GM12878 (cell line): ENCODE data around the gene SELENOH. TPM values are rescaled to one million over a fixed set of nuclear protein-coding genes. Genes with fewer than 3 reads are reported as not detected.

Experiments used
- ATAC-seq: fragments of 200-7000 bp; cut with Tn5 transposase; 3 replicates; pipeline ENCODE4 v1.9.1; 2020; ENCODE audit warnings: mild to moderate bottlenecking, moderate library complexity
- BruUV-seq: library from RNA; stranded (reverse); fragments of 400-500 nt; replicated peaks from 2 replicates; lab custom pipeline; 2021; lab: Mats Ljungman, UMichigan
- CTCF ChIA-PET: fragments of 300-600 bp; sonication (Branson Sonifier 250); formaldehyde crosslinking; extraction: SDS; loops from one replicate; lab custom pipeline; 2021; ENCODE audit warnings: inconsistent platforms; lab: Yijun Ruan, JAX
- POLR2A ChIA-PET: fragments of 350-600 bp; formaldehyde crosslinking; extraction: SDS; loops from one replicate; lab custom pipeline; 2021; ENCODE audit warnings: inconsistent platforms; lab: Charles Lee
- RAD21 ChIA-PET: fragments of 300-600 bp; sonication (Branson Sonifier 250); formaldehyde crosslinking; loops from one replicate; lab custom pipeline; 2023; ENCODE audit warnings: antibody characterized with exemption; ENCODE audit not compliant: unreplicated experiment; lab: Charles Lee
- SMC1A ChIA-PET: fragments of 300-600 bp; sonication (Branson Sonifier 250); formaldehyde crosslinking; loops from one replicate; lab custom pipeline; 2023; ENCODE audit not compliant: unreplicated experiment, uncharacterized antibody; lab: Charles Lee
- DNase-seq: peaks from one replicate; pipeline ENCODE4 v3.0.0-alpha.2; 2011; ENCODE audit warnings: low read depth, low spot score
- FAIRE-seq: peaks from 3 replicates; lab custom pipeline; 2011; peaks lifted over from hg19 to GRCh38; lab: Jason Lieb, UNC
- H2AFZ ChIP-seq: 2 replicates; pipeline ENCODE4 v1.6.0; 2011; ENCODE audit warnings: low read depth, low read length, control low read depth; ENCODE audit not compliant: control insufficient read depth
- H3K27ac ChIP-seq: 2 replicates; pipeline ENCODE4 v1.5.1; 2011; ENCODE audit warnings: control low read depth; ENCODE audit not compliant: control insufficient read depth, insufficient read depth
- H3K27me3 ChIP-seq, 2 experiments: replicated peaks in 1 of 2; 2 replicates each; pipeline versions ENCODE4 v1.6.0 to v1.6.1; 2011; ENCODE audit warnings: low read length in 1 of 2; ENCODE audit not compliant: control insufficient read depth in 2 of 2, insufficient read depth in 2 of 2
- H3K36me3 ChIP-seq, 2 experiments: 2 replicates each; pipeline ENCODE4 v1.5.1; 2011; ENCODE audit warnings: low read length in 1 of 2; ENCODE audit not compliant: control insufficient read depth in 2 of 2, insufficient read depth in 2 of 2
- H3K4me1 ChIP-seq: 2 replicates; pipeline ENCODE4 v1.6.1; 2011; ENCODE audit warnings: mild to moderate bottlenecking, low read length, moderate library complexity, mixed read lengths; ENCODE audit not compliant: control insufficient read depth, insufficient read depth
- H3K4me2 ChIP-seq: 2 replicates; pipeline ENCODE4 v1.6.0; 2011; ENCODE audit warnings: control low read depth; ENCODE audit not compliant: control insufficient read depth, insufficient read depth
- H3K4me3 ChIP-seq: fragments of 200-600 bp; sonication (generic); 2 replicates; pipeline ENCODE4 v1.5.1; 2016
- H3K79me2 ChIP-seq: 2 replicates; pipeline ENCODE4 v1.6.0; 2011; ENCODE audit warnings: low read length; ENCODE audit not compliant: control insufficient read depth, insufficient read depth
- H3K9ac ChIP-seq: 2 replicates; pipeline ENCODE4 v1.8.0; 2011; ENCODE audit warnings: low read length, control low read depth, mixed read lengths; ENCODE audit not compliant: control insufficient read depth, insufficient read depth
- H3K9me3 ChIP-seq: replicated peaks from 3 replicates; pipeline ENCODE4 v1.5.1; 2011; ENCODE audit warnings: mild to moderate bottlenecking, low read length; ENCODE audit not compliant: control insufficient read depth, insufficient read depth
- H4K20me1 ChIP-seq: 2 replicates; pipeline ENCODE4 v1.6.0; 2011; ENCODE audit not compliant: control insufficient read depth, insufficient read depth
- CEBPB ChIP-seq, 2 experiments: fragments of 150-350 bp in 1 of 2; IDR thresholded peaks; 2 replicates each; pipeline ENCODE4 v1.6.1; 2012 to 2014; ENCODE audit warnings: low read depth in 2 of 2, low read length in 2 of 2, borderline replicate concordance in 1 of 2, inconsistent platforms in 1 of 2
- IKZF1 ChIP-seq: fragments of 450-650 bp; conservative IDR thresholded peaks from 2 replicates; pipeline ENCODE4 v1.6.1; 2017; ENCODE audit warnings: antibody characterized with exemption, mild to moderate bottlenecking
- STAT3 ChIP-seq: IDR thresholded peaks from 2 replicates; pipeline ENCODE4 v1.6.1; 2011; ENCODE audit warnings: low read depth, low read length, improper control_type of control experiment
- WGBS: methylation state at CpG from one replicate; pipeline ENCODE4 v1.1.6; 2016; ENCODE audit warnings: low lambda C conversion rate; ENCODE audit not compliant: insufficient replicate concordance, insufficient coverage; ENCODE audit errors: missing lambda C conversion rate; 5-methylcytosine and 5-hydroxymethylcytosine counted together
- in situ Hi-C: fragments of 300-500 bp; cut with MboI; formaldehyde crosslinking; loops from 9 replicates; pipeline ENCODE4 v1.14.3; 2018; ENCODE audit warnings: mixed read lengths
- intact Hi-C: fragments of 100-400 bp; cut with micrococcal nuclease; formaldehyde crosslinking; loops from one replicate; pipeline ENCODE4 v1.14.2; 2022; ENCODE audit not compliant: unreplicated experiment
- polyA plus RNA-seq, 11 experiments: library from polyadenylated mRNA; depleted of rRNA in 4 of 11; unstranded in 6 of 11; stranded (reverse) in 5 of 11; fragments of >200 nt; fragmentation: Nextera tagmentation in 4 of 11; fragmentation: Illumina TruSeq in 1 of 11; extraction: Ambion mirVana in 4 of 11; extraction: Trizol in 1 of 11; gene quantifications; 1 replicate in 1 of 11; 2 replicates in 10 of 11; pipeline versions ENCODE4 v1.2.1 to v1.2.3, GENCODE V29; 2011 to 2016; ENCODE audit warnings: inconsistent platforms in 2 of 11, missing spikeins in 2 of 11, low read depth in 1 of 11
- total RNA-seq, 4 experiments: library from RNA; depleted of rRNA in 3 of 4; stranded (reverse); fragments of >200 nt in 3 of 4; fragmentation: Illumina TruSeq in 1 of 4; extraction: Trizol in 1 of 4; gene quantifications; 2 replicates each; pipeline versions ENCODE4 v1.2.1 to v1.2.3, GENCODE V29; 2013 to 2021
- TF ChIP-seq, protein P1 (sequence below): fragments of 450-650 bp; conservative IDR thresholded peaks from 2 replicates; pipeline ENCODE4 v1.6.1; 2017; ENCODE audit warnings: mild to moderate bottlenecking, moderate library complexity

Gene SELENOH
- total and polyA plus RNA-seq, 10 of the 15 experiments (the other 5 are each of a cell fraction or from before 2014, with no cell fraction given): 20.3 to 458 (median 200) TPM

DNA sequence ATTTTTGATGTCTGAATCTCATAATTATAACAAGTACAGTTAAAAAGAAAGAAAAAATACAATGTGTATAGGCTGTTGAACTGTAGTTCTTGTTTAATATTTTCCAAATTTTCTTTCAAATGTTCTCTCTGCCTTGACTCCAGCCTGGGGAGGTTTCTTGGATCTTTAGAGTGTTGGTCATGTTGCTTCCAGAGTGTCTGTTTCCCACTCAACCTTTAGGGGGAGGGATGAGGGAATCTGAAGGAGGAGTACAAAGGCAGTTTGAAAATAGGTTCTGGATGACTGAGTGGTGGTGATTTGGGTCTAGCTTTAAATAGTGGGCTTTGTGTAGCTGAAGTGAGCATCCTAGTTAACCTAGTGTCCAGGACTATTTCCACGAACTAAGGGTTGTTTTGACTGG, 22.3 kb downstream of the SELENOH start:
- WGBS: 82% methylated on average over 1 of the region's 1 CpG
- FAIRE-seq (no peak), DNase-seq (no peak), ATAC-seq (peak; percentile 30)
- intact Hi-C loops (loop anchor here (2.0 kb wide), 1 partner anchor 29 kb away; no protein-coding TSS in a partner anchor), in situ Hi-C loops (no loop called here)
- H3K4me2 ChIP-seq: peak overlapping the region; percentile 86
- peak overlapping the region; percentile 70 for H3K4me3 ChIP-seq
- no TSS peak for BruUV-seq
- H3K9me3 ChIP-seq: no peaks in the 10 kb centered on the region
- CTCF ChIA-PET: interaction anchor here (0.7 to 10.1 kb wide), 12 partner anchors 10 to 123 kb away, joined by 3 to 169 read pairs (median 6); partner anchors contain the start of genes BTBD18, MED19, SELENOH and TMX2
- POLR2A ChIA-PET: interaction anchor here (1.0 to 9.4 kb wide), 10 partner anchors 13 to 37 kb away, joined by 3 to 110 read pairs (median 8); partner anchors contain the start of gene SELENOH
- SMC1A ChIA-PET: interaction anchor here (1.1 to 11.4 kb wide), 9 partner anchors 12 to 745 kb away, joined by 3 to 197 read pairs (median 9); partner anchors contain the start of genes BTBD18 and SELENOH
- peak overlapping the region; percentile 92; the same call in 1 of the 2 replicates for H3K27ac ChIP-seq
- H3K27me3 ChIP-seq: no peaks in the 10 kb centered on the region
- peaks cover 65% of the 10 kb centered on the region for H3K79me2 ChIP-seq
- no peak overlapping the region for H2AFZ ChIP-seq
- H3K36me3 ChIP-seq: peaks cover 0 to 3% of the 10 kb centered on the region in 2 experiments; a peak in 1 of 4 replicates
- H3K4me1 ChIP-seq: no peaks in the 10 kb centered on the region
- TF ChIP-seq STAT3 (no peak), IKZF1 (0 out of 2 replicates have a peak, but pooled peaks have one; percentile 7)
- H4K20me1 ChIP-seq: no peaks in the 10 kb centered on the region
- RAD21 ChIA-PET: interaction anchor here (0.8 to 12.9 kb wide), 7 partner anchors 9 to 101 kb away, joined by 3 to 141 read pairs (median 26); partner anchors contain the start of gene BTBD18
- peak overlapping the region; percentile 98 for H3K9ac ChIP-seq

DNA sequence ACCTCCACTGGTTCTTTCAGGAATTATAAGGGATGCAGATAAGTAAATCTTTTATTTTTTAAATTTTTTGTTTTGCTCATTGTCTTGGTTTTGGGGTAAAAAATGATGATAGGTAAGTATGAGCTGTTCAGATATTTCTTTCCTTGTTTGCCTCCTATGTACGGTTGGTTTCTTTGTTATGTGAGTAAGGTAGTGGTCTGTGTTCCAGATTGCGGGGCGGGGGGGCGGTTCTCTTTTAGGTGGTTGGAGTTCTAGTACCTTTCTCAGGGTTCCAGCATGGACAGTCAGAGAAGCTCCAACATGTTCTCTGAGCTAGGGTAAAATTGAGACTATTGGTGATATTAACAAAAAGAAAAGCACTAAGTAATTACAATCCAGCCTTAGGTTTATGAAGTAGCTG, 22.7 kb downstream of the SELENOH start:
- ChIA-PET POLR2A (interaction anchor here (0.6 to 9.4 kb wide), 12 partner anchors 13 to 88 kb away, joined by 3 to 110 read pairs (median 6); partner anchors contain the start of genes MED19, SELENOH and TMX2), CTCF (interaction anchor here (0.9 to 10.1 kb wide), 11 partner anchors 9 to 1274 kb away, joined by 3 to 169 read pairs (median 8); partner anchors contain the start of gene BTBD18)
- BruUV-seq: no TSS peak

More for the DNA sequence above, 22.7 kb downstream of the SELENOH start:
- Histone ChIP-seq H3K4me2 (peak overlapping the region; percentile 86), H3K27me3 (no peaks in the 10 kb centered on the region), H3K9ac (peak overlapping the region; percentile 98; the same call in 1 of the 2 replicates), H2AFZ (no peak overlapping the region), H3K79me2 (peaks cover 68% of the 10 kb centered on the region), H3K4me1 (no peaks in the 10 kb centered on the region), H3K9me3 (no peaks in the 10 kb centered on the region), H3K36me3 (peaks cover 0 to 3% of the 10 kb centered on the region in 2 experiments; a peak in 1 of 4 replicates), H3K4me3 (peak overlapping the region; percentile 70), H4K20me1 (no peaks in the 10 kb centered on the region), H3K27ac (peak overlapping the region; percentile 25; the same call in 1 of the 2 replicates)
- FAIRE-seq: no peak
- in situ Hi-C loops: no loop called here
- WGBS: 96% methylated on average over 4 of the region's 4 CpGs
- peak; percentile 4; the same call in 2 of the 3 replicates for ATAC-seq
- RAD21 ChIA-PET: interaction anchor here (0.6 to 12.9 kb wide), 9 partner anchors 9 to 195 kb away, joined by 3 to 141 read pairs (median 8); partner anchors contain the start of gene BTBD18
- SMC1A ChIA-PET: interaction anchor here (0.8 to 11.4 kb wide), 11 partner anchors 8 to 745 kb away, joined by 3 to 197 read pairs (median 5); partner anchors contain the start of genes BTBD18 and SELENOH
- TF ChIP-seq, protein P1, sequence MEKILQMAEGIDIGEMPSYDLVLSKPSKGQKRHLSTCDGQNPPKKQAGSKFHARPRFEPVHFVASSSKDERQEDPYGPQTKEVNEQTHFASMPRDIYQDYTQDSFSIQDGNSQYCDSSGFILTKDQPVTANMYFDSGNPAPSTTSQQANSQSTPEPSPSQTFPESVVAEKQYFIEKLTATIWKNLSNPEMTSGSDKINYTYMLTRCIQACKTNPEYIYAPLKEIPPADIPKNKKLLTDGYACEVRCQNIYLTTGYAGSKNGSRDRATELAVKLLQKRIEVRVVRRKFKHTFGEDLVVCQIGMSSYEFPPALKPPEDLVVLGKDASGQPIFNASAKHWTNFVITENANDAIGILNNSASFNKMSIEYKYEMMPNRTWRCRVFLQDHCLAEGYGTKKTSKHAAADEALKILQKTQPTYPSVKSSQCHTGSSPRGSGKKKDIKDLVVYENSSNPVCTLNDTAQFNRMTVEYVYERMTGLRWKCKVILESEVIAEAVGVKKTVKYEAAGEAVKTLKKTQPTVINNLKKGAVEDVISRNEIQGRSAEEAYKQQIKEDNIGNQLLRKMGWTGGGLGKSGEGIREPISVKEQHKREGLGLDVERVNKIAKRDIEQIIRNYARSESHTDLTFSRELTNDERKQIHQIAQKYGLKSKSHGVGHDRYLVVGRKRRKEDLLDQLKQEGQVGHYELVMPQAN: no peak
- TF ChIP-seq CEBPB (IDR thresholded peaks at IDR 0.05; ENCODE audit: borderline replicate concordance in 1 of 2, low read depth in 2 of 2, low read length in 2 of 2): no peak
- no peak for TF ChIP-seq IKZF1
- intact Hi-C loops: no loop called here
- DNase-seq: no peak
